Smooth muscle cell of the umbilical artery (primary cell): ENCODE results near the gene KIAA2012. TPM values are rescaled to one million over a fixed set of nuclear protein-coding genes. Genes with fewer than 3 reads are reported as not detected.

Experiments
- total RNA-seq: library from RNA; depleted of rRNA; stranded (reverse); fragments of >200 nt; gene quantifications from 2 replicates; pipeline ENCODE4 v1.2.3, GENCODE V29; 2014

KIAA2012 gene
- total RNA-seq: under 0.01 and 0.09 TPM in 2 replicates

GRCh38 chr2:202072737-202073401, at the start of gene KIAA2012:
TSS of gene KIAA2012 (plus strand) at chr2:202073255. CDS start at chr2:202073628, 373 bp downstream.

GRCh38 chr2:202033317-202034248, 39.5 kb upstream of the KIAA2012 start, which contains the start of gene FZD7:
TSS of gene FZD7 (plus strand) at chr2:202033855. CDS start at chr2:202034648, 793 bp downstream.

GRCh38 chr2:202238234-202239197, 165.5 kb downstream of the KIAA2012 start, which contains the start of gene SUMO1:
TSS of gene SUMO1 (minus strand) at chr2:202238597. CDS start at chr2:202238451, 146 bp downstream.

Other genes with a start within 250 kb of the KIAA2012 start
- gene FZD7, start 39.4 kb upstream of the KIAA2012 start, total RNA-seq: 27.7 and 51.4 TPM in 2 replicates
- gene SUMO1, start 165.3 kb downstream of the KIAA2012 start, total RNA-seq: 96.6 and 120 TPM in 2 replicates
- gene NOP58, start 192.5 kb downstream of the KIAA2012 start, total RNA-seq: 47.2 and 73.3 TPM in 2 replicates